Stimulated activated CD4-positive, alpha-beta T cell treated with anti-CD3 and anti-CD28 coated beads, Interleukin-4, amount 100 ng/mL, for 48 hours (primary cell): Measurements from ENCODE around the gene PLXDC2.

ENCODE experiments used
- DNase-seq, 2 donors: peaks; one replicate each; pipeline ENCODE4 v3.0.0-alpha.2; 2020; ENCODE audit warnings: low read depth in 2 of 2

The PLXDC2 gene

DNA sequence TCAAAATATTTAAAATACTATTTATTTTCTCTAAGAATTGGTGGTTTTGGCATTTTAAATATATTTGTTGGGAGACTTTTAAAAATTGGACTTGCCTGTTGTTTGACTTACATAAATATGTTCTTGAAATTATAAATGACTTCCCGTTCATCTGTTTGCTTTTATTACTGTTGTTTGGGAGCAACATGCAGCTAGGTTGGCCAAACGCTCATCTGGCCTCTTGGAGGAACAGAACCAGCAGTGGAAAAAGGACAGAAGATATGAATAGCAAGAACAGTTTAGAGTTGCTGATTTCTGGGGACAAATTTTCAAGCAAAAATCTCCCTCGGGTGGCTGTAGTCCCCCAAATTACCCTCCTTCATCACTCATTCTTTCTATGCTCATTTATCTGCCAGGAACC lies 41.6 kb downstream of the PLXDC2 start:
- DNase-seq = no peak

GRCh38 chr10:19860107-19860506 lies 43.9 kb downstream of the PLXDC2 start:
- no peak for DNase-seq

DNA sequence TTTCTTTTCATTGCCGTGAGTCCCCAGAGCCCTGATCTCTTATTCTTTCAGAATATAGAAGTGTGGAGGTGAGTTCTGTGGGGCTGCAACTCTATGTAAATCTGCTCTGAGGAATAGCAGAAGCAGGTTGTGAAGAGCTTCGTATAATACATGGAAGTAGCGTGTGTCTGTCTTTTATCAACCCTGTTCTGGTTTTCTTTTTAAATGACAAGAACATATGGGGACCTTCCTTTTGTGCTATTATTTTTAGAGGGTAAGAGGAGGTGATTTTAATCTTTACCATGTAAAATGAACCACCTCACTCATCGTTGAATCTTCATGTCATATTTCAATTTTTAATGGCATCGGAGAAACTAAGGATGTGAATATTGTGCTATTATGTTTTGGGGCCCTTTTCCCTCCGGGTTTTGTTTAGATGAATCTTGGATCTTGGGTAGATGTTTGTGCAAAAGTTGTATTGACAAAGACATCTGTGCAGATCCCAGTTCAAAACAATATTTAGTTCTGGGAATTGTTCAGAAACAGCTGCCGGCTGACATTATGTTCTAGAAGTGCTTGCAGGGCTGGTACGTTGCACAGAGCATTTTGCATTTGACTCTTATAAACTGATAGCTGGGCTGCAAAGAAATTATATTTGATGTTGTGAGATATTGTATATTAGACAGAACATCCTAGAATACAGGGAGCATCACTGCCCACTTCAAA lies 46.7 kb downstream of the PLXDC2 start:
- no peak for DNase-seq

GRCh38 chr10:19865676-19866075 lies 49.4 kb downstream of the PLXDC2 start:
- DNase-seq = no peak

- no peak for DNase-seq
Observed at GRCh38 chr10:19869370-19869769, 53.1 kb downstream of the PLXDC2 start.

GRCh38 chr10:19872504-19873271 lies 56.5 kb downstream of the PLXDC2 start:
- DNase-seq = no peak

- no peak for DNase-seq
Observed at GRCh38 chr10:19874190-19874589, 58.0 kb downstream of the PLXDC2 start.

- no peak for DNase-seq
Observed at GRCh38 chr10:19874791-19875190, 58.6 kb downstream of the PLXDC2 start.

- DNase-seq = no peak
Observed at GRCh38 chr10:19876570-19876969, 60.3 kb downstream of the PLXDC2 start.

DNA sequence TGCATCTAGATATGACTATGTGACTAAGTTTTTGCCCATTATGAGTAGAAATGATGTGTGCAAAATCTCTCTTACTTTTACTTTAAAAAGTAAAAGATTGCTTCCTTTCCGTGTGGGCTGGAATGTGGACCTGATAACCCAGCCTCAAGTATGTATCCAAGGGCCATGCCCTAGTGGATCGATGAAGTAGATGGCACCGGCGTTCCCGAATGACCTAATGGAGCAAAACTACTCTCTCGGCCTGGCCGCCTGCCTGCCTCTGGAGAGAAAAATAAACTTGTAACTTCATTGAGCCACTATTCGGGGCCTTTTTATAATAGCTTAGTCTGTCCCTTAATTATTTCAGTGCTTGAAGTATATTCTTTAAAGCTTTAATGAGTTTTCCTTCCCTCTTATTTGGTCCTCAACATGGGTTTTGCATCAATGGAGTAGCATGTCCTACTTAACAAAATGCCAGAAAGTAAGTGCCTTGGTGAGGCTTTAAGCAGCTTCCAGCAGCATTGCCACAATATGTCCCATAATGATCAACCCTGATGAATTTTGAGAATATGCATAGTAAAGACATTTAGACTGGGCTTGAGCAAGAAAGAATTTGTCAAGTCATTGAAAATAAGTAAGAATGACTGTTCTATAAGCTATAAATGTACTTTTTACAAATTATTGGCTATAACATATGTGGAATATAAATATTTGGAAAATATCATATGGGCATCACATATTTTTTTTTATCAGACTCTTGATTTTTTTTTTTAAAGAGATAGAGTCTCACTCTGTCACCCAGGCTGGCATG lies 61.4 kb downstream of the PLXDC2 start:
- no peak for DNase-seq

DNA sequence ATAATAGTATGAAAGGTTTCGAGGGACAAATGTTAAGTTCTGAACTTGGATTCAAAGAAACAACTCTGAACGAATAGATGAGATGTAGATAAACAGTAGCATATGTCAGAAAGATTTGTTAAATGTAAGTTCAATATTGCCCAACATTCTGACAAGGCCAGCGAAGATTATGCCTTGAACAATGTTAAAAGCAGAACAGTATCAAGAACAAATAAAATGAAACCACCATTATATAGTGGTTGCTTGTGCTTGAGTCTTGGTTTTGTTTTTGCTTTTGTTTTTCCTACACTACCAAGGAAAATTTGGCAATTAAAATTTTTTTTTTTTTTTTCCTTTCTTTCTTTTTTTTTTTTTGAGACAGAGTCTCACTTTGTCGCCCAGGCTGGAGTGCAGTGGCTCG lies 66.4 kb downstream of the PLXDC2 start:
- no peak for DNase-seq

- no peak for DNase-seq
Observed at GRCh38 chr10:19888061-19888660, 71.9 kb downstream of the PLXDC2 start.

DNA sequence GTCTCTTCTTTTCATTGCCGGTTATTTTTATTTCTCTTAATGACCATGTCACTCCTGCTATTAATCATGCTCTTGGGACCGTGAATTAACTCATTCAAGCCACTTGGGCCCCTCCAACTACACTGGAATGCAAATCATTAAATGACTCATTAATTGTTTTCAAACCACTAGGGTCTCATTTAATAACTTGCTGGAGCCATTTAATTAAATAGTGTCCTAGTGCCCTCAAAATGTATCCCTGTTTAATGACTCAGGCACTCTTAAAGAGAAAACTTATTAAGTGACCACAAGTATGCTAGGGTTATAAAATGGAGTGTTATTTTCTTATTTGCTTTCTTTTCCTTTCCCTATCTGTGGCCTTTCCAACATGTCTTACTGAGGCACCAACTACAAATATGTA lies 73.0 kb downstream of the PLXDC2 start:
- no peak for DNase-seq

- DNase-seq = no peak
Observed at GRCh38 chr10:19891429-19891828, 75.2 kb downstream of the PLXDC2 start.

GRCh38 chr10:19892270-19892669 lies 76.0 kb downstream of the PLXDC2 start:
- DNase-seq = no peak

GRCh38 chr10:19892677-19893076 lies 76.4 kb downstream of the PLXDC2 start:
- DNase-seq = no peak

- no peak for DNase-seq
Observed at GRCh38 chr10:19895500-19895899, 79.3 kb downstream of the PLXDC2 start.

DNA sequence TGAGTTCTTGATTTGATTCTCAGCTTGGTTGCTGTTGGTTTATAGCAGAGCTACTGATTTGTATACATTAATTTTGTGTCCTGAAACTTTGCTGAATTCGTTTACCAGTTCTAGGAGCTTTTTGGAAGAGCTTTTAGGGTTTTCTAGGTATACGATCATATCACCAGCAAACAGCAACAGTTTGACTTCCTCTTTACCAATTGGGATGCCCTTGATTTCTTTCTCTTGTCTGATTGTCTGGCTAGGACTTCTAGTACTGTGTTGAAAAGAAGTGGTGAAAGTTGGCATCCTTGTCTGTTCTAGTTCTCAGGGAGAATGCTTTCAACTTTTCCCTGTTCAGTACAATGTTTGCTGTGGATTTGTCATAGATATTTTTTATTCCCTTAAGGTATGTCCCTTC lies 86.2 kb downstream of the PLXDC2 start:
- DNase-seq = no peak

GRCh38 chr10:19904202-19904661 lies 88.0 kb downstream of the PLXDC2 start:
- DNase-seq = no peak

DNA sequence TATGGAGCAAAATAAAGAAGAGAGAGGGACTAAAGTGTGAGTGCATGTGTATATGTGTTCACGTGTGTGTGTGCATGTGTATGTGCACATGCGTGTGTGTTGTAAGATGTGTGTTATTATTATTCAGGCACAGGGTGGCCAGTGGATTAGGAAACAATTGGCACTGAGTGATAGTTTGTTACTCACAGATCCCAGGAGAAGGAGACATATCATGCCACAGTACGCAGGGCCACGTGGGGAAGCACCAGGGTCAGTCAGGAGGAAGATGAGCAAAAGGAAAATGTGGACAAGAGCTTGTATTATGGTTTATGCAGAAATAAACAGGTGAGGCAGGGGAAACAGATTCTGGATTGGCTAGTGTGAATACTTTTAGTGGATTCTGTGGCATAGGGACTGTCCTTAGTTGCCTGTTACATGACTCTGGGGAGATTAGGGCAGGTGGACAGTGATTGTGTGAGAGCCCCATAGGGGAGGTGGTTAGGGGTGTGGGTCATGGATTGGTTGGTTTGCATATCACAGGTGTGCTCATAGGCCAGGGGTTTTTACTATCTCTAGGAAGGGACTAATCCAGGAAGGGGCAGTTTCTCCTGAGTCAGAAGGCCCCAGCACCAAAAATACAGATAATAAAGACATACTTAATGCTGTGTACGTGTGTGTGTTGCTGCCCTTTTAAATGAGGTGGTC lies 90.0 kb downstream of the PLXDC2 start:
- DNase-seq = no peak

- no peak for DNase-seq
Observed at GRCh38 chr10:19908991-19909696, 92.9 kb downstream of the PLXDC2 start.
